ENCODE measurements around the gene CD46. TPM values are rescaled to one million over a fixed set of nuclear protein-coding genes. Genes with fewer than 3 reads are reported as not detected.

Gene CD46
- total RNA-seq, 1 experiment from 2014 or later: 100 TPM

DNA sequence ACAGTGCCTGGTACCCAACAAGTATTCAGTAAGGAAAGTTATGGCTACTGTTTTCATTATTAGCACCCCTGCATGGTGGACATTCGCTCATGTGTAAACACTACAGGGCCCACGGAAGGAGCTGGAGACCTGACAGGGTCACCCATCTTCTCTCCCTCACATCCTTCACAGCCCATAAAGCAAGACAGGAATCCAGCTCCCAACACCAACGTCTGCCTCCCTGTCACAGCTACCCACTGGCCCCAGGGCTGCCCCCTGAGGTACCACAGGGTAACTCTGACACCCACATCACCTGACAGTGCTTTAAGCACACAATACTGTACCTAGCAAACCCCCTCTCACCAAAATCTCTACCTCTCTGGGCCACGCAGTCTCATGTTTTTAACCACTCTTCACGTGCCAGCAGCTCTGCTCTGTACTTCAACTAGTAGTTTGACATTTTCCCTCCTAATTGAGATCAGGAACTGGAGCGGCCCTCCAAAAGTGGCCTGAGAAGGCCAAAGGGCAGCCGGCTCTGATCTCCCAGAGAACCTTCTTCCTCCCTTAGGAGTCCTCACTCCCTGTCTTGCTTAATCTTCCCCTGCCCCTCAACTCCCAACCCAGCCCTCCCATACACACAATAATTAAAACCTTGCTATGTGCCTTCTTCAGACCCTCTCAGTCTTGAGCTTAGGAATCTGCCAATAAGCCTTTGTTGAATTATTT, 82.3 kb downstream of the CD46 start:
- no peaks in the 10 kb centered on the region for H3K27me3 ChIP-seq (ENCODE audit: insufficient read depth, low read length)
- TF ChIP-seq, protein P1, sequence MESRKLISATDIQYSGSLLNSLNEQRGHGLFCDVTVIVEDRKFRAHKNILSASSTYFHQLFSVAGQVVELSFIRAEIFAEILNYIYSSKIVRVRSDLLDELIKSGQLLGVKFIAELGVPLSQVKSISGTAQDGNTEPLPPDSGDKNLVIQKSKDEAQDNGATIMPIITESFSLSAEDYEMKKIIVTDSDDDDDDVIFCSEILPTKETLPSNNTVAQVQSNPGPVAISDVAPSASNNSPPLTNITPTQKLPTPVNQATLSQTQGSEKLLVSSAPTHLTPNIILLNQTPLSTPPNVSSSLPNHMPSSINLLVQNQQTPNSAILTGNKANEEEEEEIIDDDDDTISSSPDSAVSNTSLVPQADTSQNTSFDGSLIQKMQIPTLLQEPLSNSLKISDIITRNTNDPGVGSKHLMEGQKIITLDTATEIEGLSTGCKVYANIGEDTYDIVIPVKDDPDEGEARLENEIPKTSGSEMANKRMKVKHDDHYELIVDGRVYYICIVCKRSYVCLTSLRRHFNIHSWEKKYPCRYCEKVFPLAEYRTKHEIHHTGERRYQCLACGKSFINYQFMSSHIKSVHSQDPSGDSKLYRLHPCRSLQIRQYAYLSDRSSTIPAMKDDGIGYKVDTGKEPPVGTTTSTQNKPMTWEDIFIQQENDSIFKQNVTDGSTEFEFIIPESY (IDR thresholded peaks at IDR 0.05; ENCODE audit: extremely low read depth, insufficient replicate concordance, low read length): no peak
- TF ChIP-seq EGR1 (IDR thresholded peaks at IDR 0.05; ENCODE audit: low read depth) (no peak), RAD21 (IDR thresholded peaks at IDR 0.05; ENCODE audit: low read depth) (no peak), TCF7L2 (IDR thresholded peaks at IDR 0.05; ENCODE audit: borderline replicate concordance, extremely low read depth, insufficient read depth, insufficient read length) (no peak)
- TF ChIP-seq, protein P2, sequence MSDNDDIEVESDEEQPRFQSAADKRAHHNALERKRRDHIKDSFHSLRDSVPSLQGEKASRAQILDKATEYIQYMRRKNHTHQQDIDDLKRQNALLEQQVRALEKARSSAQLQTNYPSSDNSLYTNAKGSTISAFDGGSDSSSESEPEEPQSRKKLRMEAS (IDR thresholded peaks at IDR 0.05): no peak
- TF ChIP-seq, protein P3, sequence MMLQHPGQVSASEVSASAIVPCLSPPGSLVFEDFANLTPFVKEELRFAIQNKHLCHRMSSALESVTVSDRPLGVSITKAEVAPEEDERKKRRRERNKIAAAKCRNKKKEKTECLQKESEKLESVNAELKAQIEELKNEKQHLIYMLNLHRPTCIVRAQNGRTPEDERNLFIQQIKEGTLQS (IDR thresholded peaks at IDR 0.05): no peak
- H3K9ac ChIP-seq (ENCODE audit: low read length): no peak overlapping the region
- H3K4me1 ChIP-seq (ENCODE audit: control insufficient read depth in 1 of 2, insufficient read depth in 2 of 2, low read length in 2 of 2): no peaks in the 10 kb centered on the region
- no peaks in the 10 kb centered on the region for H4K20me1 ChIP-seq (ENCODE audit: insufficient read depth)
- H3K36me3 ChIP-seq (ENCODE audit: control insufficient read depth in 1 of 2, insufficient read depth in 2 of 2, low read length in 2 of 2): no peaks in the 10 kb centered on the region
- no peaks in the 10 kb centered on the region for H3K9me3 ChIP-seq (ENCODE audit: control insufficient read depth in 1 of 2, insufficient read depth in 1 of 2, low read depth in 1 of 2, low read length in 2 of 2)
- no peaks in the 10 kb centered on the region for H3K9me2 ChIP-seq (ENCODE audit: insufficient read depth)
- H3K4me3 ChIP-seq (replicated peaks in 1 of 2; ENCODE audit: low read depth in 1 of 2, low read length in 2 of 2): no peak overlapping the region
- H2AFZ ChIP-seq (ENCODE audit: low read depth, low read length, poor library complexity, severe bottlenecking): no peak overlapping the region
- ATAC-seq: no peak
- no TSS peak for BruUV-seq (replicated peaks)
- ChIA-PET CTCF (interaction anchor here (0.8 kb wide), 1 partner anchor 9 kb away, joined by 3 read pairs; no protein-coding TSS in a partner anchor), POLR2A (no interaction called here), RAD21 (ENCODE audit: low non-redundant PET in 1 of 2, low total read pairs in 2 of 2, uncharacterized antibody in 2 of 2, unreplicated experiment in 2 of 2) (no interaction called here)
- DNase-seq (ENCODE audit: low read depth, low spot score): no peak
- H3K27ac ChIP-seq (ENCODE audit: low read depth, low read length): no peak overlapping the region
- H3K4me2 ChIP-seq (ENCODE audit: low read length): no peak overlapping the region
- peaks cover 27% of the 10 kb centered on the region; the same call in 1 of the 2 replicates for H3K79me2 ChIP-seq (ENCODE audit: insufficient read depth, low read length)
- intact Hi-C loops (cut with micrococcal nuclease): no loop called here

Measured in HCT116 (cell line).